Lung (tissue), 10 donors: ENCODE results near the gene CT45A10. TPM values are rescaled to one million over a fixed set of nuclear protein-coding genes. Genes with fewer than 3 reads are reported as not detected.
"Not testable (repeated sequence)": the region's sequence is repeated elsewhere in the genome, so short reads cannot be mapped to it uniquely, and the experiment has no call there.

Experiments
- ATAC-seq: fragments of 200-7000 bp; cut with Tn5 transposase; one replicate; pipeline ENCODE4 v1.9.1; 2020; ENCODE audit warnings: moderate number of reproducible peaks; ENCODE audit not compliant: insufficient read depth, low FRiP score
- DNase-seq, 3 donors: peaks; one replicate each; pipeline ENCODE4 v3.0.0-alpha.2; 2013 to 2017
- H3K27ac ChIP-seq, 2 donors: one replicate each; pipeline ENCODE4 v1.5.1; 2013; ENCODE audit warnings: mild to moderate bottlenecking in 2 of 2, moderate library complexity in 2 of 2, control low read depth in 1 of 2, inconsistent platforms in 1 of 2, low read depth in 1 of 2, low read length in 1 of 2
- H3K27me3 ChIP-seq, 3 donors: one replicate each; pipeline ENCODE4 v1.5.1; 2013; ENCODE audit warnings: low read length in 2 of 3; ENCODE audit not compliant: control insufficient read depth in 3 of 3, insufficient read depth in 3 of 3
- H3K36me3 ChIP-seq, 4 donors: one replicate each; pipeline ENCODE4 v1.5.1; 2013; ENCODE audit warnings: low read length in 4 of 4, mild to moderate bottlenecking in 1 of 4, moderate library complexity in 1 of 4; ENCODE audit not compliant: control insufficient read depth in 4 of 4, insufficient read depth in 4 of 4
- H3K4me1 ChIP-seq, 5 donors: one replicate each; pipeline ENCODE4 v1.5.1; 2013; ENCODE audit warnings: low read length in 5 of 5, mild to moderate bottlenecking in 2 of 5, moderate library complexity in 1 of 5; ENCODE audit not compliant: control insufficient read depth in 5 of 5, insufficient read depth in 5 of 5
- H3K4me3 ChIP-seq: one replicate; pipeline ENCODE4 v1.5.1; 2013; ENCODE audit warnings: mild to moderate bottlenecking, control low read depth, moderate library complexity
- H3K9ac ChIP-seq, 2 donors: one replicate each; pipeline ENCODE4 v1.5.1; 2013; ENCODE audit warnings: low read length in 2 of 2, control low read depth in 1 of 2; ENCODE audit not compliant: insufficient read depth in 1 of 2
- H3K9me3 ChIP-seq, 4 donors: one replicate each; pipeline ENCODE4 v1.5.1; 2013; ENCODE audit warnings: low read length in 3 of 4, mild to moderate bottlenecking in 1 of 4, moderate library complexity in 1 of 4; ENCODE audit not compliant: control insufficient read depth in 4 of 4, insufficient read depth in 3 of 4
- WGBS, 2 donors: extraction: QIAGEN DNeasy Blood & Tissue Kit; methylation state at CpG; one replicate each; pipeline ENCODE4 v1.1.7; 2013; 5-methylcytosine and 5-hydroxymethylcytosine counted together
- polyA plus RNA-seq, 2 donors: library from polyadenylated mRNA; stranded (reverse); fragments of 200-250 nt; gene quantifications; one replicate each; pipeline ENCODE4 v1.2.1, GENCODE V29; 2013
- total RNA-seq, 2 donors: library from RNA; depleted of rRNA in 1 of 2; stranded (reverse); fragments of >200 nt in 1 of 2; gene quantifications; one replicate each; pipeline ENCODE4 v1.2.1, GENCODE V29; 2014 to 2021
- donor health status: Bipolar disorder and iron deficiency.
- donor health status: healthy.
- donor health status: DM: yes; HTN: yes; CAD: no.

The CT45A10 gene
- total and polyA plus RNA-seq, 4 donors = not detected

DNA sequence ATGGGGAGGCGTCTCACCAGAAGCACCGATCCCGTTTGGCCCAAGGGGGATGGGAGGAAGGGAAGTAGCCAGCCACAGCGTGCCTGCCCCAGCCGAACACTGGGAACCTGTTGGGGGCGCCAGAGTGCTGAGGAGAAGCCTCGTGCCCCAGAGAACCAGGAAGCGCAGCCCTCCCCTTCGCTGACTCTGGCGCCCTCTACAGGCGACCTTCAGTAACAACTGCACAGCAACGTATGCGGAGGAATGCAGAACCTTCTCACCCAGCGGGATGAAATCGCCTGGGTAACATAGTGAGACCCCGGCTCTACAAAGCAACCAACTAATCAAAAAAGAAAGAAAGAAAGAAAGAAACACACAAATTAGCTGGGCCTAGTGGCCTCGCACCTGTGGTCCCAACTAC is 56.1 kb downstream of the CT45A10 start, which contains the start of gene CT45A7:
CT45A7 (minus strand) TSS at position 101 of the 400 bp plus-strand sequence. CDS start 3,747 bp downstream, outside the sequence.
- not testable (repeated sequence) for ATAC-seq, H3K9ac ChIP-seq, H3K4me1 ChIP-seq, H3K27me3 ChIP-seq, H3K36me3 ChIP-seq, H3K9me3 ChIP-seq, DNase-seq, H3K27ac ChIP-seq, H3K4me3 ChIP-seq
- no CpG with 5 or more reads among the region's 17 CpGs for WGBS, 2 donors

Other genes starting within 250 kb of the CT45A10 start
- gene CT45A1, start 179.8 kb downstream of the CT45A10 start, total RNA-seq = not detected
- not detected for gene CT45A1, start 179.8 kb downstream of the CT45A10 start, polyA plus RNA-seq
- under 1 TPM in 1 of 2 donors, not detected in 1; 0.31 TPM for gene CT45A3, start 125.3 kb downstream of the CT45A10 start, total RNA-seq
- not detected for gene CT45A3, start 125.3 kb downstream of the CT45A10 start, polyA plus RNA-seq
- gene CT45A5, start 107.9 kb downstream of the CT45A10 start, total RNA-seq = under 1 TPM in 1 of 2 donors, not detected in 1; 1.00 TPM
- gene CT45A5, start 107.9 kb downstream of the CT45A10 start, polyA plus RNA-seq = not detected
- not detected for gene CT45A6, start 90.7 kb downstream of the CT45A10 start, total RNA-seq
- gene CT45A6, start 90.7 kb downstream of the CT45A10 start, polyA plus RNA-seq = not detected
- gene CT45A2, start 73.4 kb downstream of the CT45A10 start, total RNA-seq = not detected
- not detected for gene CT45A2, start 73.4 kb downstream of the CT45A10 start, polyA plus RNA-seq
- gene CT45A7, start 56.2 kb downstream of the CT45A10 start, total RNA-seq = not detected
- not detected for gene CT45A7, start 56.2 kb downstream of the CT45A10 start, polyA plus RNA-seq
- gene CT45A8, start 38.9 kb downstream of the CT45A10 start, total RNA-seq = not detected
- not detected for gene CT45A8, start 38.9 kb downstream of the CT45A10 start, polyA plus RNA-seq
- not detected for gene CT45A9, start 21.6 kb downstream of the CT45A10 start, total RNA-seq
- not detected for gene CT45A9, start 21.6 kb downstream of the CT45A10 start, polyA plus RNA-seq
- gene SAGE1, start 272 bp upstream of the CT45A10 start, total RNA-seq = not detected
- not detected for gene SAGE1, start 272 bp upstream of the CT45A10 start, polyA plus RNA-seq
- 10 to 100 TPM; 24.3 to 24.6 TPM for gene MMGT1, start 80.5 kb upstream of the CT45A10 start, total RNA-seq
- gene MMGT1, start 80.5 kb upstream of the CT45A10 start, polyA plus RNA-seq = 10 to 100 TPM in 1 of 2 donors, 1 to 10 TPM in 1; 3.2 to 13.6 TPM
- 10 to 100 TPM; 15.4 to 19.2 TPM for gene SLC9A6, start 92.0 kb upstream of the CT45A10 start, total RNA-seq
- gene SLC9A6, start 92.0 kb upstream of the CT45A10 start, polyA plus RNA-seq = 1 to 10 TPM; 8.0 to 8.9 TPM